Adipocyte (in vitro differentiated cells): ENCODE measurements around the gene CYB5R3.

Experiments
- DNase-seq: peaks from one replicate; pipeline ENCODE4 v3.0.0-alpha.2; 2015; ENCODE audit warnings: low read depth
- H3K27me3 ChIP-seq: replicated peaks from 2 replicates; pipeline ENCODE4 v1.7.0; 2013; ENCODE audit warnings: mild to moderate bottlenecking, low read length, moderate library complexity; ENCODE audit not compliant: control insufficient read depth, insufficient read depth
- H3K36me3 ChIP-seq: 2 replicates; pipeline ENCODE4 v1.7.0; 2013; ENCODE audit warnings: low read length, mild to moderate bottlenecking, moderate library complexity; ENCODE audit not compliant: control insufficient read depth, insufficient read depth, severe bottlenecking
- H3K4me1 ChIP-seq: 2 replicates; pipeline ENCODE4 v1.7.0; 2013; ENCODE audit warnings: mild to moderate bottlenecking, low read length, moderate library complexity; ENCODE audit not compliant: control insufficient read depth, insufficient read depth
- H3K4me3 ChIP-seq: 2 replicates; pipeline ENCODE4 v1.7.0; 2013; ENCODE audit warnings: mild to moderate bottlenecking, low read length, moderate library complexity
- H3K9ac ChIP-seq: 2 replicates; pipeline ENCODE4 v1.7.0; 2013; ENCODE audit warnings: mild to moderate bottlenecking, low read length, moderate library complexity
- H3K9me3 ChIP-seq: 2 replicates; pipeline ENCODE4 v1.7.0; 2013; ENCODE audit warnings: mild to moderate bottlenecking, low read length, moderate library complexity; ENCODE audit not compliant: control insufficient read depth

CYB5R3 gene

DNA sequence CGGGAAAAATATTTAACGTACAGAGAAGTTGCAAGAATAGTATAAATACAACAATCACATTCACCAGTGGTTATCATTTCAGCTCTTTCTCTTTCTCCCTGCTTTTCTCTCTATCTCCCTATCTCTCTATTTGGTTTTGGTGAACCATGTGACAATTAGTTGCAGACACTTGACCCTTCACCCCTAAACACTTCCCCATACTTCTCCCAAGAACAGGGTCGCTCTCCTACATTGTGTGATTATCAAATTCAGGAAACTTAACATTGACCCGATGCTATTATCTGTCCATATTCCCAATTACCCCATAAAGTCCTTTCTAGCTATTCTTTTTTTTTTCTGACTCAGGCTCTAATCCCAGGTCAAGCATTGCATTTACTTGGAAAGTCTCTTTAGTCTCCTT lies 4.8 kb upstream of the CYB5R3 start:
- H3K4me3 ChIP-seq = no peak overlapping the region
- peak overlapping the region; percentile 32 for H3K9ac ChIP-seq
- no peak for DNase-seq
- no peaks in the 10 kb centered on the region for H3K27me3 ChIP-seq
- peaks cover 21% of the 10 kb centered on the region for H3K4me1 ChIP-seq
- no peaks in the 10 kb centered on the region for H3K36me3 ChIP-seq
- no peaks in the 10 kb centered on the region for H3K9me3 ChIP-seq

DNA sequence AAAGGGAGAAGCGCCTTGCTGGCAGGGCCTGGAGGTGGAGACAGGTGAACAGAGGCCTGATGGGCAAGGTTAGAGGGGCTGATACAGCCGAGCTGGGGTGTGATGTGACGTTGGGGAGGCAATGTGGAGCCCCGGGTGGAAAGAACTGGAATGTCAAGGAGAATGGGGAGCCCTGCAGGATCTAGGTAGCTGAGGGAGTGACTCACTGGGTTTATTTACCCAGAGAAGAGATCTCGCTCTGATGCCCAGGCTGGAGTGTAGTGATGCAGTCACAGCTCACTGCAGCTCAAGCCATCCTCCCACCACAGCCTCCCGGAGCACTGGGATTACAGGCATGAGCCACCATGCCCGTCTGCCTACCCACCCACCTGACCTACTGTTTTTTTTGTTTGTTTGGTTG lies 1.9 kb upstream of the CYB5R3 start:
- no peak overlapping the region for H3K4me3 ChIP-seq
- no peak for DNase-seq
- H3K27me3 ChIP-seq = no peaks in the 10 kb centered on the region
- H3K4me1 ChIP-seq = peaks cover 44% of the 10 kb centered on the region
- H3K9ac ChIP-seq = no peak overlapping the region
- H3K9me3 ChIP-seq = no peaks in the 10 kb centered on the region
- H3K36me3 ChIP-seq = no peaks in the 10 kb centered on the region

DNA sequence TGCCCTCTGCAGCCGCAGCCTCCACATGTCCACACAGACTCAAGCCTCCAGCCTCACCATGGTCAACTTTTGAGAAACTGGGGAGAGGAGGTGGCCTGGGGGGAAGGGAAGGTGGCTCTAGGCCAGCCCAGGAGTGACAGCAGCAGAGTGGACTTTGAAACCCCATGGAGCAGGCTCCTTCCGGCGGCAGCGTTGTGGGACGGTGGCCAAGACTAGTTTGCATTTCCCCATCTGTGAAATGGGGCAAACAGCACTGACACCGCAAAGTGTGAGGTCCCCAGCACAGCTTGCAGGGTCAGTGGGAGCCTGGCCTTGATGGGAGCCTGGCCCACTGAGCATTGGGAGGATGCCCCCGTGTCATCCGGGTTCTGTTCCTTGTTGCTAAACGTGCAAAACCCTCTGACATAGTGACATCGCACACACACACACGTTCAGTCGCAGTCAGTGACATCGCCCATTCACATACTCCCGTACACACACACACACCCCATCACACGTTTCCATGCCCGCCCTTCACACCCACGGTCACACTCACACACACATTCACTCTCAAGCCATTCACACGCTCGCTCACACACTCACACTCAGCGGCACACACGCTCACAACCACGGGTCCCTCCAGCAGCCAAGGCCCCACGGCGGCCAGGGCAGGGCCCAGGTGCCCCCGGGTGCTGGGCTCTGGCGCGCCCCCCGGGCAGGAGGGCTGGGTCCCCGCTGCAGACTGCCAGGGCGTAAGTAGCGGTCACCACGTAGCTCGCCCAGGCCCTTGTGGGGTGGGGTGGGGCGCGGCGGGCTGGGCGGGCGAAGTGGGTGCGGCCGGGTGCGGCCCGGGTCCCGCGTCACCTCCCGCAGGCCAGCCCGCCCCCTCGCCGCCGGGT lies 585 bp downstream of the CYB5R3 start:
- H3K9ac ChIP-seq = peak overlapping the region; percentile 97
- H3K4me3 ChIP-seq = peak overlapping the region; percentile 90
- H3K9me3 ChIP-seq = no peaks in the 10 kb centered on the region
- no peaks in the 10 kb centered on the region for H3K27me3 ChIP-seq
- H3K36me3 ChIP-seq = no peaks in the 10 kb centered on the region
- peak; percentile 81 for DNase-seq
- H3K4me1 ChIP-seq = peaks cover 56% of the 10 kb centered on the region

DNA sequence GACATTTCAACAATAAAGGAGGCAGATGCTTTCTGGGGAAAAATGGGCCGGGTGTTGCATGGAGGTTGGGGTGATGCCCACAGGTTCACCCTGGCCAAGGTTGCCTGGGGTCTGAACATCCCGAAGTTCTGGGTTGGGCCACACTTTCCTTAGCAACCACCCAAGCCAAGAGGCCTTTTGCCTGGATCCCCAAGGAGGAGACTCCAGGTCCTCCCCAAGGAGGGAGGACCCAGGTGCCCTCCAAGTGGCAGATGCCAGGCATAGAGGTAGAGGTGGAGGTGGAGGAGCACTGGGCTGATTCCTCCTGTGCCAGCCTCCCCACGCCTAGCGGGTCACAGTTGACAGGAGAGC lies 1.2 kb downstream of the CYB5R3 start:
- Histone ChIP-seq H3K36me3 (no peaks in the 10 kb centered on the region), H3K9ac (peak overlapping the region; percentile 97), H3K4me3 (peak overlapping the region; percentile 90), H3K27me3 (no peaks in the 10 kb centered on the region), H3K4me1 (peaks cover 58% of the 10 kb centered on the region), H3K9me3 (no peaks in the 10 kb centered on the region)
- no peak for DNase-seq

DNA sequence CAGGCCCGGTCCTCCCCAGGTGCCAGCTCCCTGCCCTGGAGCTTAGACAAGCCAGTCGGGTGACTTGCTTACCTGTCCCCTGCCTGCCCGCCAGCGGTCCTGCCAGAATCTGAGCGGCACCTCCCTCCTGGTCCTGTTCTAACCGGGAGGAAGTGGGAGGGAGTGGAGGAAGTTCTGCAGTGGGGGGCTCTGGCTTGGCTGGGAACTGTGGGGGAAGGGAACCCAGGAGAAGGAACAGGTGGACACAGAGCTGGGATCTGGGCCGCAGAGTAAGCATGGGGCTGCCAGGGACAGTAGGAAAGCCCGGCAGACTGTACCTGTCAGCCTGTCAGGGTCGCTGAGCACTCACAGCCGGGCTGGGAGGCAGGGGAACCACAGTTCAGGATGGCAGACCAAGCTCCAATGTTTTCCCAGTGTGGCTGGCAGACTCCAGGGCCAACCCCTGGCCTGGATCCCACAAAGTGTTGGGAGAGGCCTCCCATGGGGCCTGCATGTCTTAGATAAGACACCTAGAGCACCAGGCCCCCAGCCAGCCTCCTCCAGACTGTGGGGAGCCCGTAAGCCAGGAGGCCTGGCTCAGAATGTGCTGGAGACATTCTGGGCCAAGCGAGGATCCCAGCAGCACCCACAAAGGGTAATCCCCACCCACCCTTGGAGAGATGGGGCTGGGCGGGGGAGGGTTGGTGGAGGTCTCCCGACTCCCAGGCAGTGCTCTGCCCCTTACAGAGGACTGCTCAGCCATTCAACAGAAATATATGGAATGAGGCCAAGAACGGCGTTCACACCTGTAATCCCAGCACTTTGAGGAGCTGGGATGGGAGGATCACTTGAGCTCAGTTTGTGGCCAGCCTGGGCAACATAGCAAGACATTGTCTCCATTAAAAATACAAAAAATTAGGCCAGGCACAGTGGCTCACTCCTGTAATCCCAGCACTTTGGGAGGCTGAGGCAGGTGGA lies 2.3 kb downstream of the CYB5R3 start:
- Histone ChIP-seq H3K4me3 (peak overlapping the region; percentile 90), H3K36me3 (no peaks in the 10 kb centered on the region), H3K4me1 (peaks cover 69% of the 10 kb centered on the region), H3K27me3 (no peaks in the 10 kb centered on the region), H3K9me3 (no peaks in the 10 kb centered on the region), H3K9ac (peak overlapping the region; percentile 97)
- DNase-seq = no peak

DNA sequence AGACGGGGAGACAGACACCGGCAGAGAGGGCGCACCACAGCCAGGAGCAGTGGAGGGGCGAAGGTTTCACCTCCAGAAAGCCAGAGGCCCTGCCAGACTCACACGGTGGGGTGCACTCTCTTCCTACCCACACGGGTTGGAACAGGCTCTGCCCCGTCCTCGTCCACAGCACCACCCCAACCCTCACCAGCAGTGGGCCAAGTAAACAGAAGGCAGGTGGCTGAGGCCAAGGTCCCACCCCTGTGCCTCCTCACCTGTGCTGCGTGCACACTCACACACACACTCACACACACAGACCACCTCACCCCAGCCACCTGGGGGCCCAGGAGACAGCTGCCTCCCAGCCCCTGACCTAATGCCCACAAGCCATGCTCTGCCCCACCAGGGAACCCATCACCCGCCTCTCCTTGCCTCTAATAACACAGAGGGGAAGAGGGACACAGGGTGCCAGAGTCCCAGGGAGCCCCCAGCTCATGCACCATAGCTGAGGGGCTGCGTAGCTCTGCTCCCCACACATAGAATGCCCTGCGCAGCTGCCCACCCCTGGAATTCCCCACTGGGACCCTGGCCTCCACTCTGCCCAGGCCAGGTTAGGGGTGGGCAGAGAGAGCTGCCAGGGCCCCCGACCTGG lies 3.1 kb downstream of the CYB5R3 start:
- Histone ChIP-seq H3K4me3 (peak overlapping the region; percentile 90), H3K27me3 (no peaks in the 10 kb centered on the region), H3K36me3 (no peaks in the 10 kb centered on the region), H3K9ac (peak overlapping the region; percentile 97), H3K4me1 (peaks cover 77% of the 10 kb centered on the region), H3K9me3 (no peaks in the 10 kb centered on the region)
- DNase-seq = no peak

DNA sequence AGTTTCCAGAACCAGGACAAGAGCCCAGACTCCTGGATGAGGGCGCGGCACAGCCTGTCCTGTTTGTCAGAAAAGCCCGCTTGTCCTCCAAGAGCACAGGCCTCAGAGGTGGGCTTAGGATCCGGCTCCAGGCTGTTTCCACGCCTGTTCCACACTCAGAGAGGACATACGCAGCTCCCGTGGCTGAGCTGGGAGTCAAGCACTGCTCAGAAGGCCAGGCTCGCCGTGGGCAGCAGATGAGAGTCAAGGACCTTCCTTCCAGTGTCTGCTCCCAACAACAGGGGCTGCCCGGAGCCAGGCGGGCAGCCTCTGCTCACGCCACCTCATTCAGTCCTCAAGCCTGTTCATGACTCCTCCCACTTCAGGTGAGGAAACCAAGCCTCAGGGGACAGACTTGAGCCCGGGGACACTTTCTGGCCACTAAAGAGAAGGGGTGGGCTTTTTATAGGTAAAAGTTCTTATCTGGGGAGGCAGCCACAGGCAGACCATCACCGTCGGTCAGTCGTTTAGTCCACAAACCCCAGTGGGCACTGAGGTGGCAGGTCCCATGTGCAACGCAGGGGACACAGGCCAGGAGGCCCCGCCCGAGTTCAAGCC lies 3.8 kb downstream of the CYB5R3 start:
- Histone ChIP-seq H3K9ac (peak overlapping the region; percentile 97), H3K4me1 (peaks cover 77% of the 10 kb centered on the region), H3K36me3 (no peaks in the 10 kb centered on the region), H3K4me3 (peak overlapping the region; percentile 90), H3K27me3 (no peaks in the 10 kb centered on the region), H3K9me3 (no peaks in the 10 kb centered on the region)
- DNase-seq = no peak

DNA sequence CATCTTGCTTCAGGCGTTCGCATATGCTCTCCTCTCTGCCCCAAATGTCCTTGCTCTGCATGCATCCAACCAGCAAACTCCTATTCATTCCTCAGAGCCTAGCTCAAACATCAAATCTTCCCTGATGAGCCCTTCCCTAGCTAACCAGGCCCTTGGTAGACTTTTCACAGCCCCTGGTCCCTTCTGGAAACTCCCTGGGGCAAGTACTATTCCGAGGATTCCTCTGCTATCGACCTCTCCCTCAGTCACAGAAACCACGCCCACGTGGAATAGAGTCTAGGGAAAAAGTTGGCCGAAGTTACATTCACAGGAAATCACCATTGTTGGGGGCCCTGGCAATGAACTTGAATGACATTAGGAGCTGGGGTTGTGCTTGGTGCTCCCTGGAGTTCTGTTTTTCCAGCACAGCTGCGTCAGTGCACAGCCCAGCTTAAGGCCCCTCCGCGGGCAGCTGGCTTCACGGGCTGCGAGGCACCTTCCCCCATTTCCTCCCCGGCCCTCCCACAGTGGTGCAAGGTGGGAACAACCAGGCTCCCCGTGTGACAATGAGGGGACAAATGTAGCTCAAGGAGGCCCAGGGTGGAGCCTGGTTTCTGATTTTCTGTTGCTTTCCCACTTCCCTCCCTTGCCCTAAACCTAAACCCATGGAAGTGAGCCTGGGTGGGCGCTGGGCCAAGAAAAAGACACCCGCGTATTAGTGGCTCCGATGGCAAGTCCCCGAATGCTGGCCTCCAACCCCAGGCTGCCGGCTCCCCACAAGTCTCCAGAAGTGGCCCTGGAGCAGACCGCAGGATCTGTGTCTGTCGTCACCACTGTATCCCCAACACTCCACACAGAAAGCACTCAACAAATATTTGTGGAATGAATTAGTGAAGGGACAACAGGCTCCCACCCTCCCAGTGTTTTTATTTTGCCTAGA lies 4.5 kb downstream of the CYB5R3 start:
- Histone ChIP-seq H3K9me3 (no peaks in the 10 kb centered on the region), H3K9ac (peak overlapping the region; percentile 97), H3K4me1 (peaks cover 77% of the 10 kb centered on the region), H3K36me3 (no peaks in the 10 kb centered on the region), H3K27me3 (no peaks in the 10 kb centered on the region), H3K4me3 (peak overlapping the region; percentile 90)
- DNase-seq = no peak

DNA sequence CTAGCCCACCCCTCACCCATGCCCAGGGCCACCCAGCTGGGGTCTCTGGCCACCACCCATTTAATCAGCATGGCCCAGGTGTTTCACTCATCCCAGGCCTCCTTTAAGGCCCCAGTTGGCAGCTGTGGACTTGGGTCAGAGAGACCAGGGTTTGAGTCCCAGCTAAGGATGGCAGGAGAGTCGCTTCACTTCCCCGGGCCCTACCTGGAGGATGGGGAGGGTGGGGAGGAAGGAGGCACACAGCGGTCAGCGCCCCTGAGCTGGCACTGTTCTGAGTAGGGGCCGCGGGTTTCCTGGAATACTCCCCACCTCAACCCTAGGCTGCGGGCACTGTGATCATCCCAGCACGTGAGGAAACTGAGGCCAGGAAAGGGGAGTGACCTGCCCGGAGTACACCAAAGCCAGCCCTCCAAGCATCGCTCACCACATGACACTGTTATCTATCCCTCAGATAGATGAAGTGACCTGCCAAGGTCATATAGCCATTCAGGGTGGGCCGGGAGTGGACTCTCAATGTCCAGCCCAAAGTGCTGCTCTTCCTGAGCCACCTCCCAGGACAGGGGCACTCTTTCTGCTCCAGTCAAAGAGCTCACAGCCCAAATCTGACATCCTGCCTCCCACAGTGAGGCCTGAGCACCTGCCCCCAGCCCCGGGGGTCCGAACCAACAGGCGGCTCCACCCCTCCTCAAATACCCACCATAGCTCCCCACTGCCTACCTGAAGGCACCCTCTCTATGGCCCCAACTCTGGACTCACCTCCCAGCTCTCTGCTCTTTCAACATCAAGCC lies 5.4 kb downstream of the CYB5R3 start:
- no peak for DNase-seq
- Histone ChIP-seq H3K9me3 (no peaks in the 10 kb centered on the region), H3K4me1 (peaks cover 80% of the 10 kb centered on the region), H3K27me3 (no peaks in the 10 kb centered on the region), H3K4me3 (peak overlapping the region; percentile 90), H3K36me3 (no peaks in the 10 kb centered on the region), H3K9ac (peak overlapping the region; percentile 97)
